KMS-11 (cell line): ENCODE data around the gene PLPP3.

Experiments used
- H2AFZ ChIP-seq: fragments of 200-600 bp; sonication (generic); 2 replicates; pipeline ENCODE4 v1.6.1; 2016; ENCODE audit warnings: antibody characterized with exemption, mixed run types, low read depth
- H3K27ac ChIP-seq: fragments of 200-600 bp; sonication (generic); 2 replicates; pipeline ENCODE4 v1.6.1; 2016; ENCODE audit warnings: mild to moderate bottlenecking, mixed run types
- H3K27me3 ChIP-seq: fragments of 200-600 bp; sonication (generic); 2 replicates; pipeline ENCODE4 v1.6.1; 2017; ENCODE audit warnings: mild to moderate bottlenecking, low read depth, mixed run types, moderate library complexity; ENCODE audit not compliant: insufficient read depth
- H3K36me3 ChIP-seq: fragments of 200-600 bp; sonication (generic); 2 replicates; pipeline ENCODE4 v1.6.1; 2017; ENCODE audit warnings: mild to moderate bottlenecking, mixed run types; ENCODE audit not compliant: insufficient read depth
- H3K4me1 ChIP-seq: fragments of 200-600 bp; sonication (generic); 2 replicates; pipeline ENCODE4 v1.6.1; 2016; ENCODE audit warnings: mild to moderate bottlenecking, low read depth, mixed run types; ENCODE audit not compliant: poor library complexity, severe bottlenecking
- H3K4me2 ChIP-seq: fragments of 200-600 bp; sonication (generic); 2 replicates; pipeline ENCODE4 v1.7.0; 2016; ENCODE audit warnings: mild to moderate bottlenecking, mixed run types
- H3K4me3 ChIP-seq: fragments of 200-600 bp; sonication (generic); IDR thresholded peaks from 2 replicates; pipeline ENCODE4 v1.6.1; 2017; ENCODE audit warnings: low read depth, low read length, mixed read lengths; ENCODE audit not compliant: insufficient read depth
- H3K79me2 ChIP-seq: fragments of 200-600 bp; sonication (generic); 2 replicates; pipeline ENCODE4 v1.6.1; 2016; ENCODE audit warnings: low read depth, mixed run types; ENCODE audit not compliant: insufficient read depth
- H3K9ac ChIP-seq: fragments of 200-600 bp; sonication (generic); 2 replicates; pipeline ENCODE4 v1.6.1; 2016; ENCODE audit warnings: mild to moderate bottlenecking, mixed run types
- H4K20me1 ChIP-seq: fragments of 200-600 bp; sonication (generic); 2 replicates; pipeline ENCODE4 v1.6.1; 2016; ENCODE audit warnings: mild to moderate bottlenecking, mixed run types; ENCODE audit not compliant: insufficient read depth
- CTCF ChIP-seq: fragments of 200-600 bp; sonication (generic); conservative IDR thresholded peaks from 2 replicates; pipeline ENCODE4 v1.6.1; 2017; ENCODE audit warnings: low read depth, mild to moderate bottlenecking, antibody characterized with exemption, low read length, moderate library complexity, mixed read lengths

PLPP3 gene

GRCh38 chr1:56584910-56585528 lies 5.7 kb upstream of the PLPP3 start:
- Histone ChIP-seq H3K36me3 (no peaks in the 10 kb centered on the region), H4K20me1 (no peaks in the 10 kb centered on the region), H2AFZ (no peak overlapping the region), H3K27me3 (no peaks in the 10 kb centered on the region), H3K4me3 (no peak overlapping the region), H3K4me1 (peaks cover 4% of the 10 kb centered on the region), H3K27ac (no peak overlapping the region), H3K9ac (no peak overlapping the region), H3K79me2 (no peaks in the 10 kb centered on the region), H3K4me2 (no peak overlapping the region)
- peak; percentile 60 for TF ChIP-seq CTCF

- Histone ChIP-seq H3K9ac (no peak overlapping the region), H3K79me2 (no peaks in the 10 kb centered on the region), H3K27me3 (no peaks in the 10 kb centered on the region), H3K27ac (no peak overlapping the region), H2AFZ (no peak overlapping the region), H3K4me2 (no peak overlapping the region), H4K20me1 (no peaks in the 10 kb centered on the region), H3K4me3 (no peak overlapping the region), H3K36me3 (no peaks in the 10 kb centered on the region), H3K4me1 (peaks cover 8% of the 10 kb centered on the region)
- TF ChIP-seq CTCF, result no peak
Observed at GRCh38 chr1:56583957-56584468, 4.7 kb upstream of the PLPP3 start.

GRCh38 chr1:56580771-56581170 lies 1.4 kb upstream of the PLPP3 start:
- Histone ChIP-seq H3K36me3 (no peaks in the 10 kb centered on the region), H3K9ac (no peak overlapping the region), H3K27ac (no peak overlapping the region), H3K79me2 (no peaks in the 10 kb centered on the region), H3K4me1 (peaks cover 8% of the 10 kb centered on the region), H4K20me1 (no peaks in the 10 kb centered on the region), H3K4me2 (no peak overlapping the region), H2AFZ (no peak overlapping the region), H3K4me3 (no peak overlapping the region), H3K27me3 (no peaks in the 10 kb centered on the region)
- no peak for TF ChIP-seq CTCF

- H3K79me2 ChIP-seq, result no peaks in the 10 kb centered on the region
- peak overlapping the region; percentile 47; the same call in 1 of the 2 replicates for H3K4me2 ChIP-seq
- H3K27me3 ChIP-seq, result no peaks in the 10 kb centered on the region
- H3K4me1 ChIP-seq, result peaks cover 8% of the 10 kb centered on the region
- no peak overlapping the region for H3K4me3 ChIP-seq
- H4K20me1 ChIP-seq, result no peaks in the 10 kb centered on the region
- H3K27ac ChIP-seq, result no peak overlapping the region
- no peak for TF ChIP-seq CTCF
- peak overlapping the region; percentile 85 for H2AFZ ChIP-seq
- no peaks in the 10 kb centered on the region for H3K36me3 ChIP-seq
- H3K9ac ChIP-seq, result no peak overlapping the region; the same call in 1 of the 2 replicates
Observed at GRCh38 chr1:56578138-56578962, 1.0 kb downstream of the PLPP3 start.
